Smooth muscle cell (in vitro differentiated cells): ENCODE results near the gene DYNC1LI1. TPM values are rescaled to one million over a fixed set of nuclear protein-coding genes. Genes with fewer than 3 reads are reported as not detected.
A peak's percentile ranks its signal among the peaks of the same experiment; 100 is the strongest.

Experiments used
- DNase-seq: peaks from one replicate; lab custom pipeline; 2025; ENCODE audit not compliant: unreplicated experiment; lab: John Stamatoyannopoulos, UW
- H2AFZ ChIP-seq: fragments of 200-600 bp; sonication (generic); 2 replicates; pipeline ENCODE4 v1.6.0; 2016; ENCODE audit warnings: antibody characterized with exemption, low read depth, mild to moderate bottlenecking
- H3F3A ChIP-seq: fragments of 200-600 bp; sonication (generic); 2 replicates; pipeline ENCODE4 v1.6.0; 2017; ENCODE audit warnings: antibody characterized with exemption, low read depth
- H3K27ac ChIP-seq: fragments of 200-600 bp; sonication (generic); 2 replicates; pipeline ENCODE4 v1.5.1; 2016; ENCODE audit warnings: low read depth, mild to moderate bottlenecking
- H3K27me3 ChIP-seq: fragments of 200-600 bp; sonication (generic); 2 replicates; pipeline ENCODE4 v1.6.1; 2016; ENCODE audit warnings: low read depth, mild to moderate bottlenecking
- H3K36me3 ChIP-seq: fragments of 200-600 bp; sonication (generic); 2 replicates; pipeline ENCODE4 v1.5.1; 2016; ENCODE audit warnings: low read depth
- H3K4me1 ChIP-seq: fragments of 200-600 bp; sonication (generic); 2 replicates; pipeline ENCODE4 v1.5.1; 2016; ENCODE audit warnings: low read depth
- H3K4me2 ChIP-seq: fragments of 200-600 bp; sonication (generic); 2 replicates; pipeline ENCODE4 v1.6.0; 2016; ENCODE audit warnings: mild to moderate bottlenecking
- H3K4me3 ChIP-seq: fragments of 200-600 bp; sonication (generic); 2 replicates; pipeline ENCODE4 v1.5.1; 2016; ENCODE audit warnings: mild to moderate bottlenecking
- H3K79me2 ChIP-seq: fragments of 200-600 bp; sonication (generic); 2 replicates; pipeline ENCODE4 v1.6.0; 2016; ENCODE audit warnings: low read depth, mild to moderate bottlenecking
- H3K9ac ChIP-seq: fragments of 200-600 bp; sonication (generic); 2 replicates; pipeline ENCODE4 v1.6.0; 2016; ENCODE audit warnings: low read depth
- H3K9me3 ChIP-seq: fragments of 200-600 bp; sonication (generic); replicated peaks from 2 replicates; pipeline ENCODE4 v1.5.1; 2016; ENCODE audit warnings: low read depth
- H4K20me1 ChIP-seq: fragments of 200-600 bp; sonication (generic); 2 replicates; pipeline ENCODE4 v1.6.0; 2016; ENCODE audit warnings: low read depth
- CTCF ChIP-seq: fragments of 200-600 bp; sonication (generic); IDR thresholded peaks from 2 replicates; pipeline ENCODE4 v1.5.1; 2017; ENCODE audit warnings: borderline replicate concordance, mild to moderate bottlenecking, antibody characterized with exemption; ENCODE audit not compliant: insufficient read depth, poor library complexity, severe bottlenecking
- WGBS: methylation state at CpG from one replicate; pipeline ENCODE4 v1.1.7; 2016; ENCODE audit warnings: low lambda C conversion rate; 5-methylcytosine and 5-hydroxymethylcytosine counted together
- polyA plus RNA-seq: library from polyadenylated mRNA; unstranded; fragments of >200 nt; fragmentation: Nextera tagmentation; extraction: Ambion mirVana; gene quantifications from 2 replicates; pipeline ENCODE4 v1.2.1, GENCODE V29; 2016
- total RNA-seq: library from RNA; depleted of rRNA; stranded (reverse); fragments of >200 nt; gene quantifications from 2 replicates; pipeline ENCODE4 v1.2.3, GENCODE V29; 2014

Gene DYNC1LI1
- total and polyA plus RNA-seq, 2 experiments from 2014 or later, result 31.0 to 72.6 TPM

DNA sequence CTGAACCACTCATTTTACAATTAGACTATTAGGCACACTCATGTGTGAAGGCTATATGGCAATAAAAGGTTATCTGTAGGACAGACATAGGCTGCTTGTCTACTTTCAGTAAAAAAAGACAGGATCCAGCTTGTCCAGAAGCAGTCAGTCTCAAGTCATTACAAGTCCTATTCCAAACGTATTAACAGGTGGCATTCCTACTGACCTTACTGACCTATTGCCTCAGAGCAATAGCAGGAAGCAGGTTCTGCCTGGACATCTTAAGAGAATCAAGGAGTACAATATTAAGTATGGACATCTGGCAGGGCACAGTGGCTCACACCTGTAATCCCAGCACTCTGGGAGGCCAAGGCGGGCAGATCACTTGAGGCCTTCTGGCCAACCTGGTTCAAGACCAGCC lies 75.0 kb downstream of the DYNC1LI1 start:
- Histone ChIP-seq H3K9me3 (no peaks in the 10 kb centered on the region), H3K79me2 (peaks cover 91% of the 10 kb centered on the region), H3K36me3 (no peaks in the 10 kb centered on the region), H3K27me3 (no peaks in the 10 kb centered on the region), H2AFZ (no peak overlapping the region), H3K9ac (no peak overlapping the region), H4K20me1 (peaks cover 93% of the 10 kb centered on the region), H3K4me2 (no peak overlapping the region), H3K4me3 (no peak overlapping the region), H3K4me1 (peaks cover 34% of the 10 kb centered on the region), H3F3A (peaks cover 7% of the 10 kb centered on the region), H3K27ac (peak overlapping the region; percentile 88)
- no peak for DNase-seq
- TF ChIP-seq CTCF, result no peak
- WGBS, result 67% methylated on average over 2 of the region's 2 CpGs

DNA sequence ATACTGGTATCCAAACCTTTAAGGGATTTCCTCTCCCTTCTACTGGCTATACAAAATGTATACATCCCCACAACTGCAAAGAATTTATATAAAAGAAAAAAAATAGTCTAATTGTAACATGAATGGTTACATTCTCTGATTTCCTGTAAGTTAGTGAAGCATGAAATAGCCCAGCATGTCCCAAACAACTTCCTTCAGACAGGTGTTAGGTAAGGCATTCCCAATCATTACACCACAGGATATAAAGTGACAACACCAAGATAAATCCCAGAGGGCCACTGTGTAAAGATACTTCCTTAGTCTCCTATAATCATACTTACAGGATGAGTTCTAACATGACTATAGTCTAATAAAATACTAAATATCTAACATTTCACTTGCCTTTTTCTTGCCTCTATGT lies 75.6 kb downstream of the DYNC1LI1 start:
- H3K27me3 ChIP-seq, result no peaks in the 10 kb centered on the region
- H3K4me1 ChIP-seq, result peaks cover 34% of the 10 kb centered on the region
- H3K27ac ChIP-seq, result peak overlapping the region; percentile 88
- H3K4me3 ChIP-seq, result no peak overlapping the region
- H3K4me2 ChIP-seq, result peak overlapping the region; percentile 83
- H3K79me2 ChIP-seq, result peaks cover 88% of the 10 kb centered on the region
- no peak for DNase-seq
- no peak overlapping the region for H2AFZ ChIP-seq
- H3K9me3 ChIP-seq, result no peaks in the 10 kb centered on the region
- no peaks in the 10 kb centered on the region for H3K36me3 ChIP-seq
- TF ChIP-seq CTCF, result no peak
- H3F3A ChIP-seq, result peaks cover 7% of the 10 kb centered on the region
- H3K9ac ChIP-seq, result no peak overlapping the region
- H4K20me1 ChIP-seq, result peaks cover 93% of the 10 kb centered on the region

- Histone ChIP-seq H3K4me2 (peak overlapping the region; percentile 83), H3F3A (peaks cover 7% of the 10 kb centered on the region), H3K9me3 (no peaks in the 10 kb centered on the region), H3K79me2 (peaks cover 82% of the 10 kb centered on the region), H3K27ac (peak overlapping the region; percentile 88), H3K4me3 (no peak overlapping the region), H3K9ac (peak overlapping the region; percentile 48), H2AFZ (no peak overlapping the region), H4K20me1 (peaks cover 91% of the 10 kb centered on the region), H3K27me3 (no peaks in the 10 kb centered on the region), H3K36me3 (no peaks in the 10 kb centered on the region), H3K4me1 (peaks cover 26% of the 10 kb centered on the region)
- DNase-seq, result no peak
- no peak for TF ChIP-seq CTCF
- 31% methylated on average over 3 of the region's 3 CpGs for WGBS
These were observed 76.9 kb downstream of the DYNC1LI1 start for GRCh38 chr3:32493437-32494414.
